Right cardiac atrium (tissue), 5 donors: ENCODE results near the gene UBE2S. TPM values are rescaled to one million over a fixed set of nuclear protein-coding genes. Genes with fewer than 3 reads are reported as not detected.
A peak's percentile ranks its signal among the peaks of the same experiment; 100 is the strongest.
"Not testable (repeated sequence)": the region's sequence is repeated elsewhere in the genome, so short reads cannot be mapped to it uniquely, and the experiment has no call there.

ENCODE experiments used
- ATAC-seq, 2 donors: fragments of 200-7000 bp; cut with Tn5 transposase; one replicate each; pipeline versions ENCODE4 v1.8.0 to v1.9.1; 2020; ENCODE audit warnings: moderate library complexity in 2 of 2, mild to moderate bottlenecking in 1 of 2
- DNase-seq, 3 donors: peaks; one replicate each; pipeline ENCODE4 v3.0.0-alpha.2; 2020
- H3K27ac ChIP-seq: one replicate; pipeline ENCODE4 v1.5.1; 2013; ENCODE audit warnings: mild to moderate bottlenecking, low read length, control low read depth, moderate library complexity
- H3K27me3 ChIP-seq: one replicate; pipeline ENCODE4 v1.6.1; 2013; ENCODE audit not compliant: control insufficient read depth, insufficient read depth
- H3K4me1 ChIP-seq: one replicate; pipeline ENCODE4 v1.6.1; 2013; ENCODE audit warnings: low read length; ENCODE audit not compliant: control insufficient read depth, insufficient read depth
- H3K4me3 ChIP-seq: one replicate; pipeline ENCODE4 v1.5.1; 2013; ENCODE audit warnings: low read length, control low read depth
- H3K9me3 ChIP-seq: one replicate; pipeline ENCODE4 v1.6.1; 2013; ENCODE audit warnings: low read length; ENCODE audit not compliant: control insufficient read depth
- WGBS: extraction: QIAGEN DNeasy Blood & Tissue Kit; methylation state at CpG from one replicate; pipeline ENCODE4 v1.1.7; 2013; 5-methylcytosine and 5-hydroxymethylcytosine counted together
- intact Hi-C, 4 donors: fragments of 100-400 bp; cut with DNase I; formaldehyde crosslinking; loops; one replicate each; pipeline versions ENCODE4 v1.11.0 to v1.14.0; 2022 to 2023
- long read RNA-seq, 4 donors: library from polyadenylated mRNA; unstranded; transcript quantifications; one replicate each; pipeline ENCODE4 v2.0.0, GENCODE V29; 2020 to 2021
- polyA plus RNA-seq: library from polyadenylated mRNA; stranded (reverse); fragments of 200-250 nt; gene quantifications from one replicate; pipeline ENCODE4 v1.2.3, GENCODE V29; 2013
- total RNA-seq, 4 donors: library from RNA; stranded (reverse); fragmentation: NEBNext Ultra II Directional; extraction: Animal tissue kit (Norgen Biotek cat#: 25700); gene quantifications; one replicate each; pipeline ENCODE4 v1.2.1, GENCODE V29; 2021
- donor health status: healthy with polysubstance abuse.
- donor health status: DM: no; HTN: yes; CAD: no.
- donor health status: DM: no; HTN: no; CAD: no.
- donor health status: DM: no; HTN: yes; CAD: no; lungs with severe emphysema.
- donor health status: DM: yes; HTN: yes; CAD: no.

UBE2S gene
- total RNA-seq (10 to 100 TPM; 21.0 to 32.7 (median 27.8) TPM), polyA plus RNA-seq (12.2 TPM)
- long read RNA-seq, donor 1, transcript UBE2S-201 (4 exons, 2,548 nt), result major isoform, 83 of 84 reads
- long read RNA-seq, donor 1, partial matches to known transcripts, result 1 of 84 reads
- long read RNA-seq, donor 1, other reads (novel, unspliced or antisense), result 0 of 84 reads
- long read RNA-seq, donor 2, transcript UBE2S-201 (4 exons, 2,548 nt), result major isoform, 39 of 41 reads
- long read RNA-seq, donor 2, partial matches to known transcripts, result 0 of 41 reads
- long read RNA-seq, donor 2, other reads (novel, unspliced or antisense), result 2 of 41 reads
- long read RNA-seq, donor 3, partial matches to known transcripts, result 1 of 2 reads
- long read RNA-seq, donor 3, other reads (novel, unspliced or antisense), result 1 of 2 reads
- long read RNA-seq, donor 4, transcript UBE2S-201 (4 exons, 2,548 nt), result major isoform, 32 of 33 reads
- long read RNA-seq, donor 4, partial matches to known transcripts, result 0 of 33 reads
- long read RNA-seq, donor 4, other reads (novel, unspliced or antisense), result 1 of 33 reads

- WGBS, result under 1% methylated on average over 36 of the region's 36 CpGs
- DNase-seq, intact Hi-C loops, H3K9me3 ChIP-seq, ATAC-seq, H3K27me3 ChIP-seq: not testable (repeated sequence)
- Histone ChIP-seq H3K4me1 (peaks cover 12% of the 10 kb centered on the region), H3K27ac (peak within 1 kb of the TSS; percentile 100), H3K4me3 (peak within 1 kb of the TSS; percentile 94)
Measured at GRCh38 chr19:55407550-55407799, at the start of gene UBE2S. UBE2S (minus strand) TSS chr19:55407788; CDS start chr19:55407589, 199 bp downstream.

GRCh38 chr19:55456347-55456746, 48.8 kb upstream of the UBE2S start:
- Histone ChIP-seq H3K27me3 (no peaks in the 10 kb centered on the region), H3K4me3 (no peak overlapping the region), H3K27ac (no peak overlapping the region), H3K9me3 (no peaks in the 10 kb centered on the region), H3K4me1 (no peaks in the 10 kb centered on the region)
- intact Hi-C loops, result no loop called here
- DNase-seq (peak in 1 of 3 donors; percentile 49), ATAC-seq (no peak)
- 88% methylated on average over 14 of the region's 14 CpGs for WGBS

- intact Hi-C loops, result no loop called here
- ATAC-seq (no peak), DNase-seq (peak in 2 of 3 donors; percentile 50 to 65)
- no peaks in the 10 kb centered on the region for H3K27me3 ChIP-seq
- H3K27ac ChIP-seq, result no peak overlapping the region
- H3K4me3 ChIP-seq, result no peak overlapping the region
- WGBS, result 89% methylated on average over 11 of the region's 11 CpGs
- H3K9me3 ChIP-seq, result no peaks in the 10 kb centered on the region
- H3K4me1 ChIP-seq, result no peaks in the 10 kb centered on the region
Measured at GRCh38 chr19:55455576-55456235, 48.1 kb upstream of the UBE2S start.

GRCh38 chr19:55454787-55455243, 47.2 kb upstream of the UBE2S start:
- peak in 2 of 3 donors; percentile 64 to 80 for DNase-seq
- H3K27ac ChIP-seq, result no peak overlapping the region
- H3K4me3 ChIP-seq, result no peak overlapping the region
- H3K4me1 ChIP-seq, result no peaks in the 10 kb centered on the region
- intact Hi-C loops, result no loop called here
- no peaks in the 10 kb centered on the region for H3K9me3 ChIP-seq
- ATAC-seq, result no peak
- no peaks in the 10 kb centered on the region for H3K27me3 ChIP-seq
- WGBS, result 76% methylated on average over 14 of the region's 14 CpGs

GRCh38 chr19:55453511-55454260, 46.1 kb upstream of the UBE2S start:
- Histone ChIP-seq H3K4me3 (no peak overlapping the region), H3K4me1 (no peaks in the 10 kb centered on the region), H3K27ac (no peak overlapping the region), H3K9me3 (no peaks in the 10 kb centered on the region), H3K27me3 (no peaks in the 10 kb centered on the region)
- no peak for DNase-seq
- 91% methylated on average over 12 of the region's 12 CpGs for WGBS
- intact Hi-C loops, result no loop called here
- ATAC-seq, result no peak

GRCh38 chr19:55452749-55453346, 45.3 kb upstream of the UBE2S start:
- Histone ChIP-seq H3K27me3 (no peaks in the 10 kb centered on the region), H3K4me1 (no peaks in the 10 kb centered on the region), H3K9me3 (no peaks in the 10 kb centered on the region), H3K4me3 (no peak overlapping the region), H3K27ac (no peak overlapping the region)
- peak; percentile 80 to 82 for ATAC-seq
- 13% methylated on average over 34 of the region's 34 CpGs for WGBS
- peak; percentile 84 to 93 (median 88) for DNase-seq
- intact Hi-C loops, result no loop called here

- peak in 2 of 3 donors; percentile 64 to 73 for DNase-seq
- H3K4me1 ChIP-seq, result no peaks in the 10 kb centered on the region
- 2% methylated on average over 57 of the region's 57 CpGs for WGBS
- H3K27ac ChIP-seq, result no peak overlapping the region
- no peaks in the 10 kb centered on the region for H3K9me3 ChIP-seq
- intact Hi-C loops, result no loop called here
- H3K4me3 ChIP-seq, result no peak overlapping the region
- no peaks in the 10 kb centered on the region for H3K27me3 ChIP-seq
- no peak for ATAC-seq
Measured at GRCh38 chr19:55451965-55452748, 44.6 kb upstream of the UBE2S start.

GRCh38 chr19:55451163-55451964, 43.8 kb upstream of the UBE2S start:
- peak in 1 of 3 donors; percentile 61 for DNase-seq
- Histone ChIP-seq H3K4me3 (no peak overlapping the region), H3K27ac (no peak overlapping the region), H3K27me3 (no peaks in the 10 kb centered on the region), H3K9me3 (no peaks in the 10 kb centered on the region), H3K4me1 (no peaks in the 10 kb centered on the region)
- 1% methylated on average over 80 of the region's 80 CpGs for WGBS
- no peak for ATAC-seq
- intact Hi-C loops, result no loop called here

GRCh38 chr19:55449469-55449868, 41.9 kb upstream of the UBE2S start:
- H3K9me3 ChIP-seq, result no peaks in the 10 kb centered on the region
- WGBS, result 34% methylated on average over 16 of the region's 16 CpGs
- intact Hi-C loops, result no loop called here
- H3K27ac ChIP-seq, result no peak overlapping the region
- no peak for ATAC-seq
- DNase-seq, result peak in 1 of 3 donors; percentile 33
- no peaks in the 10 kb centered on the region for H3K27me3 ChIP-seq
- H3K4me1 ChIP-seq, result no peaks in the 10 kb centered on the region
- no peak overlapping the region for H3K4me3 ChIP-seq

- ATAC-seq, intact Hi-C loops, H3K27me3 ChIP-seq, H3K9me3 ChIP-seq, H3K4me3 ChIP-seq, H3K27ac ChIP-seq, DNase-seq, H3K4me1 ChIP-seq: not testable (repeated sequence)
- 89% methylated on average over 5 of the region's 5 CpGs for WGBS
Measured at GRCh38 chr19:55448175-55448490, 40.5 kb upstream of the UBE2S start.
